Tibial artery (tissue), 4 donors: Measurements from ENCODE around the gene NELFA.

Experiments used
- DNase-seq, 2 donors: peaks; one replicate each; pipeline ENCODE4 v3.0.0-alpha.2; 2019
- H3K27ac ChIP-seq, 2 donors: fragments of 200-600 bp; sonication (generic) in 1 of 2; 1 replicate in 1 of 2; 2 replicates in 1 of 2; pipeline ENCODE4 v1.5.1; 2018 to 2019; ENCODE audit warnings: mild to moderate bottlenecking in 1 of 2
- H3K27me3 ChIP-seq, 2 donors: fragments of 200-600 bp; sonication (generic) in 1 of 2; one replicate each; pipeline versions ENCODE4 v1.5.1 to v1.6.0; 2016 to 2019
- H3K36me3 ChIP-seq, 3 donors: fragments of 200-600 bp; sonication (generic) in 2 of 3; one replicate each; pipeline ENCODE4 v1.5.1; 2016 to 2019; ENCODE audit warnings: mild to moderate bottlenecking in 2 of 3
- H3K4me1 ChIP-seq, 4 donors: fragments of 200-600 bp; sonication (generic) in 2 of 4; 1 replicate in 3 of 4; 2 replicates in 1 of 4; pipeline ENCODE4 v1.5.1; 2016 to 2019
- H3K4me3 ChIP-seq, 2 donors: fragments of 200-600 bp; sonication (generic) in 1 of 2; 1 replicate in 1 of 2; 2 replicates in 1 of 2; pipeline ENCODE4 v1.5.1; 2018 to 2019; ENCODE audit warnings: mild to moderate bottlenecking in 2 of 2
- H3K9me3 ChIP-seq, 3 donors: fragments of 200-600 bp; sonication (generic) in 1 of 3; one replicate each; pipeline ENCODE4 v1.5.1; 2016 to 2019
- intact Hi-C: fragments of 100-400 bp; cut with DNase I; formaldehyde crosslinking; loops from one replicate; pipeline ENCODE4 v1.15.0; 2023; ENCODE audit warnings: low total_unique reads
- TF ChIP-seq, protein P1 (sequence below), 2 experiments: fragments of 200-600 bp in 1 of 2; fragments of 450-650 bp in 1 of 2; IDR thresholded peaks; one replicate each; pipeline ENCODE4 v1.5.1; 2017 to 2019; ENCODE audit warnings: antibody characterized with exemption in 2 of 2, mild to moderate bottlenecking in 1 of 2, moderate library complexity in 1 of 2

Gene NELFA

DNA sequence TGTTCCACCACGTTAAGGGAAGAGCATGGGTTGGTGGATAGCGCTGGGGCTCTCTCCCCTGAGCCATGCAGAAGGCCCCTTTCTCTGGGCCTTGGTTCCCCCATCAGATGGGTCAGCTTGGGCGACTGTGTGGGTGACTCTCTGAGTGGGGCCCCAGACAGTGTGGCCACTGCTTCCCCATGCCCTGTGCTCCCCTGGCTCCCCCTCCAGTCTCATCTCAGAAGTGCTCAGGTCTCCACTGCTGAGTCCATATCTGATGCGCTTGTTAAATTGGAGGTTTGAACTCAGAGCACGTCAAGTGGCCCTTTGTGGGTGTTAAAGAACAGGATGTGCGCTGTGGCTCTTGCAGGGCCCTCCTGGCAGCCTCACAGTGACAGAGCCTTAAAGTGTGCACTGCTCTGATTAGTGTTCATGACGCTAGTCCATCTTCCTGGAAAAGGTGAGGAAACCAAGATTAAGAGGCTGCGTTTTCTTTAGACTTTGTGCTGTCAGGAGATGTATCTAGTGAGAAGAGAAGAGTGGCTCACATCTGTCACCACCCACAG, 59.8 kb downstream of the NELFA start:
- TF ChIP-seq, protein P1, sequence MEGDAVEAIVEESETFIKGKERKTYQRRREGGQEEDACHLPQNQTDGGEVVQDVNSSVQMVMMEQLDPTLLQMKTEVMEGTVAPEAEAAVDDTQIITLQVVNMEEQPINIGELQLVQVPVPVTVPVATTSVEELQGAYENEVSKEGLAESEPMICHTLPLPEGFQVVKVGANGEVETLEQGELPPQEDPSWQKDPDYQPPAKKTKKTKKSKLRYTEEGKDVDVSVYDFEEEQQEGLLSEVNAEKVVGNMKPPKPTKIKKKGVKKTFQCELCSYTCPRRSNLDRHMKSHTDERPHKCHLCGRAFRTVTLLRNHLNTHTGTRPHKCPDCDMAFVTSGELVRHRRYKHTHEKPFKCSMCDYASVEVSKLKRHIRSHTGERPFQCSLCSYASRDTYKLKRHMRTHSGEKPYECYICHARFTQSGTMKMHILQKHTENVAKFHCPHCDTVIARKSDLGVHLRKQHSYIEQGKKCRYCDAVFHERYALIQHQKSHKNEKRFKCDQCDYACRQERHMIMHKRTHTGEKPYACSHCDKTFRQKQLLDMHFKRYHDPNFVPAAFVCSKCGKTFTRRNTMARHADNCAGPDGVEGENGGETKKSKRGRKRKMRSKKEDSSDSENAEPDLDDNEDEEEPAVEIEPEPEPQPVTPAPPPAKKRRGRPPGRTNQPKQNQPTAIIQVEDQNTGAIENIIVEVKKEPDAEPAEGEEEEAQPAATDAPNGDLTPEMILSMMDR (IDR thresholded peaks at IDR 0.05): no peak
- DNase-seq: no peak
- intact Hi-C loops: no loop called here
- Histone ChIP-seq H3K9me3 (no peaks in the 10 kb centered on the region), H3K4me1 (no peaks in the 10 kb centered on the region), H3K27ac (no peak overlapping the region), H3K27me3 (no peaks in the 10 kb centered on the region), H3K36me3 (peaks cover 20 to 52% (median 36%) of the 10 kb centered on the region in 3 donors), H3K4me3 (no peak overlapping the region)

DNA sequence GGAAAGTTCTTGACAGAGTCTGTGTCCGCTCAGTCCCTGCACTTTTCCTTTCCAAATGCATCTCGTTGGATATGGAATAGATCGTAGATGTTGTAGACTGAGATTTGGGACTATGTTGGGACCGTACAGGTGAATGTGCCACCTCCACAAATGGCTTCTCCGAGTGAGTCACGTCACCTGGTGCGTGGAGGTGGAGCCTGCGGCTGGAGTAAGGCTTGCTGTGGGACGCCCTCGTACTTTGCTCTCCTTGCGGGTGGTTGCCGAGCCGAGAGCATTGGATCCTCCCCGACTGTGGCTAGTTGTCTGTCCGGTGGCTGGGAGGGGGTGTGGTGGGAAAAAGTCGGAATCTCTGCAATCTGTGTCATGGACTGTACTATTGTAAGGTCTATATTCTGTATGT, 60.5 kb downstream of the NELFA start:
- Histone ChIP-seq H3K27ac (no peak overlapping the region), H3K36me3 (peaks cover 15 to 49% (median 36%) of the 10 kb centered on the region in 3 donors), H3K27me3 (no peaks in the 10 kb centered on the region), H3K9me3 (no peaks in the 10 kb centered on the region), H3K4me3 (no peak overlapping the region), H3K4me1 (no peaks in the 10 kb centered on the region)
- DNase-seq: no peak
- TF ChIP-seq, protein P1 (IDR thresholded peaks at IDR 0.05): no peak
- intact Hi-C loops: no loop called here

DNA sequence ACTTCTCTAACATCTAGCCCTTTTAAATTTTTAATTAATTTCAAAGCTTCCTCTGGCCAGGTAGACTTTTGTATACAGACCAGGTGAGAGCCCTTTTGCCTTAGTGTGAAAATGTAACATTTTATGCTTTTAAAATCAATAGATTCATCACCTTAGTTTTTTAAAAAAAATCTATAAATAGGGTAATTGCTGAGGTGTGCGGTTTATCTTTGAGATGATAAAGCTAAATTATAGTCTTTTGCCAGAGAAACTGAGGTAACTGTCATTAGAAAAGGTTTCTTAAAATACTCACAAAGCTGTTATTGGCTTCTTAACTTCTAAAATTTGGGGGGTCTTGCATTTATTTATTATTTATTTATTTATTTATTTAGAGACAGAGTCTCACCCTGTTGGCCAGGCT, 62.9 kb downstream of the NELFA start:
- TF ChIP-seq, protein P1 (IDR thresholded peaks at IDR 0.05): no peak
- Histone ChIP-seq H3K4me1 (no peaks in the 10 kb centered on the region), H3K27ac (no peak overlapping the region), H3K36me3 (peaks cover 11 to 46% (median 32%) of the 10 kb centered on the region in 3 donors), H3K4me3 (no peak overlapping the region), H3K9me3 (no peaks in the 10 kb centered on the region), H3K27me3 (no peaks in the 10 kb centered on the region)
- DNase-seq: no peak
- intact Hi-C loops: no loop called here

DNA sequence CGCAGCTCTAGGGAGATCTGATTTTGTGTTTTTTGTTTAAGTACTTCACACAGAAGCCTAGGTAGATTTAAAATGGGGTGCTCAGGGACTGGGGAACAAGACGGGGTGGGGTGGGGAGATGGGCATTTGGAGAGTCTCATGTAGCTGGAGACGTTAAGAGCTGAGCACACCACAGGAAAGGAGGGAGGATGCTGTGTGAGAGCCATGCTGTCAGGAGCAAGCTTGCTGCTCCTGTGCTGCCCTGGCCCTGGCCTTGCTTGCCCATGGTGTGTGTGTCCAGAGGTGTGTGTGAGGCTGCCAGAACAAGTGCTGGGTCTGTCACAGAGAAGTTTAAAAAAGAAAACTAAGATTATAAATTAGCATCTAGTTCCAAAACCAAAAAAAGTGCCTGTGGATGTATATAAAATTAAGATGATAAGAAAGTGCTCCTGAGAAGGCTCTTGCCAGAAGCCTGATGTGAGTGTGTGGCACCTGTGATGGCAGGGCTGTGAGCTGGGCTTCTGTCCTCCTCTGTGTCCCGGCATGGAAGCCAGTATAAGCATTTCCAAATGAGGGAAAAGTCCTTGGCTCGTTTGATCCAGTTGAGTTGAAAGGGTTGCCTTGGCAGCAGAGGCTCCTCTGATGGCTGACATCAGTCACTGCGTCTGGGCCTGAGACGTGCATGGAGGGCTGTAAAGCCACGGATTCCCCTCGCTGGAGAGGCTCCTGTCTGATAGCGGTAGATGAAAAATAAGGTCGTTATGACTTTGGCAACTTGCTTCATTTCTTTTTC, 63.5 kb downstream of the NELFA start:
- Histone ChIP-seq H3K27me3 (no peaks in the 10 kb centered on the region), H3K9me3 (no peaks in the 10 kb centered on the region), H3K36me3 (peaks cover 11 to 50% (median 31%) of the 10 kb centered on the region in 3 donors), H3K27ac (no peak overlapping the region), H3K4me1 (no peaks in the 10 kb centered on the region), H3K4me3 (no peak overlapping the region)
- intact Hi-C loops: no loop called here
- DNase-seq: no peak
- TF ChIP-seq, protein P1 (IDR thresholded peaks at IDR 0.05): no peak

DNA sequence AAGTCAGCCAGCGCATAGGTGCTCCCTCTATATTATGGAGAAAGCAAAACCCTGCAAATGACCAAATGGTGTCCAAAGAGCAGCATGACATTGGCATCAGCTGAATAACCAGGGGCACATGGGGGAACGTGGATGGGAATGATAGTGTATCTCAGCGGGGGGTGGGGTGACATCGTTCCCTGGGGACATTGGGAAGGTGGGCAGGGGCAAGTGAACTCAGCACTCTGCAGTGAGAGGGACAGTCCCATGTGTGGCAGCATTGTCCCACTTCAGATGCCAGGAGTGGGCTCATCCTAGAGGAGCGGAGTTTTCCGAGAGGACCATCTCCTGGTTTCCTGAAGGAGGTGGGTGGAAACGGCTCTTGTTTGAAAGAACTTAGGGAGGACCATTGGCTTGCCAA, 64.8 kb downstream of the NELFA start:
- intact Hi-C loops: no loop called here
- Histone ChIP-seq H3K4me1 (no peaks in the 10 kb centered on the region), H3K27ac (no peak overlapping the region), H3K36me3 (peaks cover 11 to 58% (median 40%) of the 10 kb centered on the region in 3 donors), H3K27me3 (no peaks in the 10 kb centered on the region), H3K9me3 (no peaks in the 10 kb centered on the region), H3K4me3 (no peak overlapping the region)
- TF ChIP-seq, protein P1 (IDR thresholded peaks at IDR 0.05): no peak
- no peak for DNase-seq
